ENCODE data around the gene PHAF1.

Gene PHAF1

GRCh38 chr16:67142342-67142741 is 32.6 kb downstream of the PHAF1 start:
- no peak overlapping the region for H2AFZ ChIP-seq

DNA sequence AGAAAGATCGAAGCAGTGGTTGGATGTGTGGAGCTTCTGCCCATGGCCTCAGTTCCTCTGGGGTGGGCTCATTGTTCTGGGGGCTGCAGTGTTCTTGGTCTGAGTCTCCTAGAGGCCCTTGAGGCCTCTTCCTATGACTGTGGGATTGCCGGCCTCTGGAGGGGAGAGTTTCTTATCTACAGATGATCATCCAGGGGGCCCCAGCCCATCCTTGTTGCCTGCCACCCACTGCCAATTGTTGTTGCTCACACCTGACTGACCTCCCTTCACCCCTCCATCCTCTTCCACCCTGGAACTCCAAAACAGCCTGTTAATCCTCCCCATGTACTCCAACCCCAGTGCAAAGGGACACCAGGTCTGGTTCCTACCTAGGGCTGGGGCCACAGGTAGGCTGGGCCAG is 35.2 kb downstream of the PHAF1 start:
- TF ChIP-seq CTCF (IDR thresholded peaks at IDR 0.05): no peak
- H3K4me2 ChIP-seq (ENCODE audit: low read length): no peak overlapping the region
- H3K9ac ChIP-seq: no peak overlapping the region
- no peak overlapping the region for H3K27ac ChIP-seq
- H3K36me3 ChIP-seq (ENCODE audit: control insufficient read depth, insufficient read depth, low read length): no peaks in the 10 kb centered on the region
- H2AFZ ChIP-seq: no peak overlapping the region
- no peak overlapping the region for H3K4me3 ChIP-seq (ENCODE audit: low read depth, low read length)
- H3K4me1 ChIP-seq: no peaks in the 10 kb centered on the region
- no peaks in the 10 kb centered on the region for H3K27me3 ChIP-seq (ENCODE audit: control insufficient read depth, insufficient read depth, low read length)
- no peaks in the 10 kb centered on the region for H3K79me2 ChIP-seq
- H3K9me3 ChIP-seq (ENCODE audit: control insufficient read depth, low read length): no peaks in the 10 kb centered on the region

More at GRCh38 chr16:67142342-67142741, 32.6 kb downstream of the PHAF1 start:
- no peak for TF ChIP-seq CTCF (IDR thresholded peaks at IDR 0.05)
- H3K9me3 ChIP-seq (ENCODE audit: control insufficient read depth, low read length): no peaks in the 10 kb centered on the region
- no peaks in the 10 kb centered on the region for H3K27me3 ChIP-seq (ENCODE audit: control insufficient read depth, insufficient read depth, low read length)
- no peak overlapping the region for H3K27ac ChIP-seq
- H3K4me1 ChIP-seq: no peaks in the 10 kb centered on the region
- no peak overlapping the region for H3K9ac ChIP-seq
- H3K79me2 ChIP-seq: no peaks in the 10 kb centered on the region
- H3K4me3 ChIP-seq (ENCODE audit: low read depth, low read length): no peak overlapping the region
- no peaks in the 10 kb centered on the region for H3K36me3 ChIP-seq (ENCODE audit: control insufficient read depth, insufficient read depth, low read length)
- no peak overlapping the region for H3K4me2 ChIP-seq (ENCODE audit: low read length)

- no peak overlapping the region for H2AFZ ChIP-seq
- TF ChIP-seq CTCF (IDR thresholded peaks at IDR 0.05): no peak
- H3K4me1 ChIP-seq: no peaks in the 10 kb centered on the region
- no peaks in the 10 kb centered on the region for H3K36me3 ChIP-seq (ENCODE audit: control insufficient read depth, insufficient read depth, low read length)
- H3K79me2 ChIP-seq: no peaks in the 10 kb centered on the region
- no peak overlapping the region for H3K27ac ChIP-seq
- no peak overlapping the region for H3K4me2 ChIP-seq (ENCODE audit: low read length)
- no peaks in the 10 kb centered on the region for H3K27me3 ChIP-seq (ENCODE audit: control insufficient read depth, insufficient read depth, low read length)
- H3K4me3 ChIP-seq (ENCODE audit: low read depth, low read length): no peak overlapping the region
- no peak overlapping the region for H3K9ac ChIP-seq
- H3K9me3 ChIP-seq (ENCODE audit: control insufficient read depth, low read length): no peaks in the 10 kb centered on the region
Observed at GRCh38 chr16:67145746-67146145, 36.0 kb downstream of the PHAF1 start.

GRCh38 chr16:67146523-67147357 is 37.0 kb downstream of the PHAF1 start:
- H3K36me3 ChIP-seq (ENCODE audit: control insufficient read depth, insufficient read depth, low read length): no peaks in the 10 kb centered on the region
- H3K9ac ChIP-seq: no peak overlapping the region
- H3K27ac ChIP-seq: no peak overlapping the region

More at GRCh38 chr16:67146523-67147357, 37.0 kb downstream of the PHAF1 start:
- Histone ChIP-seq H3K4me2 (ENCODE audit: low read length) (no peak overlapping the region), H3K79me2 (no peaks in the 10 kb centered on the region), H3K27me3 (ENCODE audit: control insufficient read depth, insufficient read depth, low read length) (no peaks in the 10 kb centered on the region), H3K9me3 (ENCODE audit: control insufficient read depth, low read length) (no peaks in the 10 kb centered on the region), H3K4me1 (peaks cover 6% of the 10 kb centered on the region), H2AFZ (no peak overlapping the region), H3K4me3 (ENCODE audit: low read depth, low read length) (no peak overlapping the region)
- no peak for TF ChIP-seq CTCF (IDR thresholded peaks at IDR 0.05)
